ENCODE data around the gene UNC13D. TPM values are rescaled to one million over a fixed set of nuclear protein-coding genes. Genes with fewer than 3 reads are reported as not detected.

Gene UNC13D
- total RNA-seq, 1 donor from 2014 or later: 11.5 TPM

Small RNA genes within 50 kb of the gene (microRNA-seq; reads per million reads assigned to microRNA genes)
- 0.35 reads per million for gene MIR4738 (ENCODE audit: unreplicated experiment)

Other genes starting within 250 kb of the UNC13D start
- gene SMIM5, start 211.0 kb downstream of the UNC13D start, total RNA-seq (ENCODE audit: unreplicated experiment): 1.1 TPM
- 40.2 TPM for gene RECQL5, start 177.2 kb downstream of the UNC13D start, total RNA-seq (ENCODE audit: unreplicated experiment)
- 125 TPM for gene SAP30BP, start 177.1 kb downstream of the UNC13D start, total RNA-seq (ENCODE audit: unreplicated experiment)
- 0.54 TPM for gene ITGB4, start 122.9 kb downstream of the UNC13D start, total RNA-seq (ENCODE audit: unreplicated experiment)
- gene GALK1, start 79.2 kb downstream of the UNC13D start, total RNA-seq (ENCODE audit: unreplicated experiment): 18.0 TPM
- 28.8 TPM for gene UNK, start 59.6 kb downstream of the UNC13D start, total RNA-seq (ENCODE audit: unreplicated experiment)
- gene WBP2, start 10.9 kb upstream of the UNC13D start, total RNA-seq (ENCODE audit: unreplicated experiment): 69.6 TPM
- gene TRIM47, start 34.2 kb upstream of the UNC13D start, total RNA-seq (ENCODE audit: unreplicated experiment): 4.4 TPM
- 14.1 TPM for gene TRIM65, start 52.5 kb upstream of the UNC13D start, total RNA-seq (ENCODE audit: unreplicated experiment)
- gene MRPL38, start 60.5 kb upstream of the UNC13D start, total RNA-seq (ENCODE audit: unreplicated experiment): 78.2 TPM
- gene FBF1, start 96.6 kb upstream of the UNC13D start, total RNA-seq (ENCODE audit: unreplicated experiment): 7.8 TPM
- gene ACOX1, start 134.8 kb upstream of the UNC13D start, total RNA-seq (ENCODE audit: unreplicated experiment): 36.1 TPM
- gene TEN1, start 134.8 kb upstream of the UNC13D start, total RNA-seq (ENCODE audit: unreplicated experiment): 22.6 TPM
- 8.4 TPM for gene CDK3, start 156.5 kb upstream of the UNC13D start, total RNA-seq (ENCODE audit: unreplicated experiment)
- not detected for gene EVPL, start 182.9 kb upstream of the UNC13D start, total RNA-seq (ENCODE audit: unreplicated experiment)
- 62.6 TPM for gene SRP68, start 228.1 kb upstream of the UNC13D start, total RNA-seq (ENCODE audit: unreplicated experiment)
- gene GALR2, start 230.4 kb upstream of the UNC13D start, total RNA-seq (ENCODE audit: unreplicated experiment): not detected
- gene ZACN, start 234.8 kb upstream of the UNC13D start, total RNA-seq (ENCODE audit: unreplicated experiment): not detected

All from endothelial cell (in vitro differentiated cells).